NB4 (cell line): ENCODE measurements around the gene TRAIP.

Experiments used
- DNase-seq: peaks from one replicate; pipeline ENCODE4 v3.0.0; 2010; ENCODE audit warnings: low read depth
- H3K4me3 ChIP-seq: one replicate; pipeline ENCODE4 v1.5.1; 2011; ENCODE audit warnings: mild to moderate bottlenecking, low read depth, low read length, moderate library complexity
- MAX ChIP-seq: IDR thresholded peaks from 2 replicates; pipeline ENCODE4 v1.6.1; 2011; ENCODE audit warnings: low read depth, low read length
- MYC ChIP-seq: IDR thresholded peaks from 2 replicates; pipeline ENCODE4 v1.6.1; 2011; ENCODE audit warnings: low read depth, low read length
- POLR2A ChIP-seq: IDR thresholded peaks from 2 replicates; pipeline ENCODE4 v1.6.1; 2011; ENCODE audit warnings: mild to moderate bottlenecking; ENCODE audit not compliant: insufficient read length; ENCODE audit errors: extremely low read depth
- TF ChIP-seq, protein P1 (sequence below): IDR thresholded peaks from one replicate; pipeline ENCODE4 v1.5.1; 2012; ENCODE audit warnings: low read depth, low read length

The TRAIP gene

GRCh38 chr3:49792371-49793150 lies 63.8 kb downstream of the TRAIP start:
- H3K4me3 ChIP-seq, result no peak overlapping the region
- DNase-seq, result no peak
- no peak for TF ChIP-seq POLR2A
- TF ChIP-seq, protein P1, sequence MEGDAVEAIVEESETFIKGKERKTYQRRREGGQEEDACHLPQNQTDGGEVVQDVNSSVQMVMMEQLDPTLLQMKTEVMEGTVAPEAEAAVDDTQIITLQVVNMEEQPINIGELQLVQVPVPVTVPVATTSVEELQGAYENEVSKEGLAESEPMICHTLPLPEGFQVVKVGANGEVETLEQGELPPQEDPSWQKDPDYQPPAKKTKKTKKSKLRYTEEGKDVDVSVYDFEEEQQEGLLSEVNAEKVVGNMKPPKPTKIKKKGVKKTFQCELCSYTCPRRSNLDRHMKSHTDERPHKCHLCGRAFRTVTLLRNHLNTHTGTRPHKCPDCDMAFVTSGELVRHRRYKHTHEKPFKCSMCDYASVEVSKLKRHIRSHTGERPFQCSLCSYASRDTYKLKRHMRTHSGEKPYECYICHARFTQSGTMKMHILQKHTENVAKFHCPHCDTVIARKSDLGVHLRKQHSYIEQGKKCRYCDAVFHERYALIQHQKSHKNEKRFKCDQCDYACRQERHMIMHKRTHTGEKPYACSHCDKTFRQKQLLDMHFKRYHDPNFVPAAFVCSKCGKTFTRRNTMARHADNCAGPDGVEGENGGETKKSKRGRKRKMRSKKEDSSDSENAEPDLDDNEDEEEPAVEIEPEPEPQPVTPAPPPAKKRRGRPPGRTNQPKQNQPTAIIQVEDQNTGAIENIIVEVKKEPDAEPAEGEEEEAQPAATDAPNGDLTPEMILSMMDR, result no peak
- TF ChIP-seq MYC, result no peak
- no peak for TF ChIP-seq MAX

GRCh38 chr3:49791571-49791970 lies 64.8 kb downstream of the TRAIP start:
- DNase-seq, result no peak
- TF ChIP-seq, protein P1, result no peak
- no peak for TF ChIP-seq MAX
- TF ChIP-seq MYC, result no peak
- TF ChIP-seq POLR2A, result no peak
- H3K4me3 ChIP-seq, result no peak overlapping the region

- TF ChIP-seq MYC, result no peak
- no peak for TF ChIP-seq MAX
- TF ChIP-seq, protein P1, result no peak
- no peak for TF ChIP-seq POLR2A
- H3K4me3 ChIP-seq, result no peak overlapping the region
- no peak for DNase-seq
Observed at GRCh38 chr3:49790626-49791411, 65.5 kb downstream of the TRAIP start.

DNA sequence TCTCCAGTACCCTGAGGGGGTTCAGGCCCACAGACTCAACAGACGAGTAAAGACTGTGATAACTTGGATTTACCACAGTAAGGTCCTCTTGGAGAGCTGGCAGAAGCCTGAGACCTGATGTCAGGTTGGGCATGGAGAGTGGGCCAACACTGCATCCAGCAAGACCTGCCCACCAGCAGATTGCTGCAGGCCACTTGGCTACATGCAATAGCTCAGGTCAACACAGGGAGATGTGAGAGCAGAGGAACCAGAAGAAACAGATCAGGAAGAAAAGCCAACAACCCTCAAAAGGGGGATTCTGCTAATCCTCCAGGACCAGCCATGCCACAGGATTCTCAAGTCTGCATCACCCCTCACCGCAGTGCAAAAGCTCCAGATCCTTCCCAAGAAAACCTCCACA lies 68.3 kb downstream of the TRAIP start:
- H3K4me3 ChIP-seq, result no peak overlapping the region
- no peak for DNase-seq
- TF ChIP-seq MYC (no peak), POLR2A (no peak), MAX (no peak)
- TF ChIP-seq, protein P1, result no peak

DNA sequence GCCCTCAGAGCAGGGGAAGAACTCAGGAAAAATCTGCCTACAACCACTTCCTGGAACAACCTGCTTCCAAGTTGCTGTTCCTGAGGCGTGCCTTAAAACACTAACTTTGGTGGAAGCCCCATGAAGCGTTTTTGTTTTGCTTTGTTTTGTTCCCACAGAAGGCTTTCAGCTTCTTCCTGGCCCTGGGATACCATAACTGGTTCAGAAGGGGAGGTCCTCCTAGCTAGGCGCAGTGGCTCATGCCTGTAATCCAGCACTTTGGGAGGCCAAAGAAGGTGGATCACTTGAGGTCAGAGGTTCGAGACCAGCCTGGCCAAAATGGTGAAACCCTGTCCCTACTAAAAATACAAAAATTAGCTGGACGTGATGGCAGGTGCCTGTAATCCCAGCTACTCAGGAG lies 68.8 kb downstream of the TRAIP start:
- no peak overlapping the region for H3K4me3 ChIP-seq
- no peak for DNase-seq
- TF ChIP-seq, protein P1, result no peak
- TF ChIP-seq MAX, result no peak
- TF ChIP-seq POLR2A, result no peak
- TF ChIP-seq MYC, result no peak
